CD4-positive, alpha-beta memory T cell (primary cell): ENCODE results near the gene CCDC92. TPM values are rescaled to one million over a fixed set of nuclear protein-coding genes. Genes with fewer than 3 reads are reported as not detected.

Source experiments
- CTCF ChIA-PET: fragments of 350-600 bp; sonication (Branson Sonifier 250); formaldehyde crosslinking; loops from one replicate; lab custom pipeline; 2021; ENCODE audit warnings: inconsistent platforms; ENCODE audit not compliant: partially characterized antibody; lab: Charles Lee
- POLR2A ChIA-PET: fragments of 350-600 bp; sonication (Branson Sonifier 250); formaldehyde crosslinking; loops from one replicate; lab custom pipeline; 2021; ENCODE audit not compliant: partially characterized antibody; lab: Charles Lee
- DNase-seq, 5 donors: peaks; one replicate each; pipeline versions ENCODE4 v3.0.0 to v3.0.0-alpha.2; 2020 to 2022; ENCODE audit warnings: mixed read lengths in 1 of 5
- H3K27ac ChIP-seq: one replicate; pipeline ENCODE4 v1.7.0; 2013; ENCODE audit warnings: low read depth, low read length
- H3K27me3 ChIP-seq: 2 replicates; pipeline ENCODE4 v1.7.0; 2013; ENCODE audit warnings: mild to moderate bottlenecking, low read length, moderate library complexity; ENCODE audit not compliant: insufficient read depth
- H3K36me3 ChIP-seq: 2 replicates; pipeline ENCODE4 v1.7.0; 2013; ENCODE audit warnings: mild to moderate bottlenecking, low read length, moderate library complexity; ENCODE audit not compliant: insufficient read depth
- H3K4me1 ChIP-seq: 2 replicates; pipeline ENCODE4 v1.7.0; 2013; ENCODE audit warnings: mild to moderate bottlenecking, low read length, moderate library complexity; ENCODE audit not compliant: insufficient read depth
- H3K4me3 ChIP-seq, 2 donors: one replicate each; pipeline ENCODE4 v1.7.0; 2013; ENCODE audit warnings: low read length in 2 of 2, mild to moderate bottlenecking in 1 of 2
- H3K9me3 ChIP-seq, 2 donors: one replicate each; pipeline ENCODE4 v1.7.0; 2013; ENCODE audit warnings: low read length in 2 of 2, control low read depth in 1 of 2; ENCODE audit not compliant: control insufficient read depth in 1 of 2
- H3K27ac Mint-ChIP-seq, 7 donors: one replicate each; pipeline ENCODE4 v1.8.0; 2020 to 2021; ENCODE audit warnings: mixed read lengths in 7 of 7, mild to moderate bottlenecking in 6 of 7, inconsistent platforms in 3 of 7, moderate library complexity in 3 of 7
- H3K27me3 Mint-ChIP-seq, 2 donors: one replicate each; pipeline ENCODE4 v1.8.0; 2020 to 2021; ENCODE audit warnings: mixed read lengths in 2 of 2
- H3K36me3 Mint-ChIP-seq, 2 donors: one replicate each; pipeline ENCODE4 v1.8.0; 2020 to 2021; ENCODE audit warnings: mixed read lengths in 2 of 2, inconsistent platforms in 1 of 2, mild to moderate bottlenecking in 1 of 2
- H3K4me1 Mint-ChIP-seq, 4 donors: one replicate each; pipeline ENCODE4 v1.8.0; 2020 to 2021; ENCODE audit warnings: mixed read lengths in 4 of 4, mild to moderate bottlenecking in 1 of 4
- H3K4me3 Mint-ChIP-seq, 8 donors: one replicate each; pipeline ENCODE4 v1.8.0; 2020 to 2021; ENCODE audit warnings: mixed read lengths in 8 of 8, mild to moderate bottlenecking in 7 of 8, moderate library complexity in 6 of 8, inconsistent platforms in 3 of 8
- H3K9me3 Mint-ChIP-seq, 8 donors: one replicate each; pipeline ENCODE4 v1.8.0; 2020 to 2021; ENCODE audit warnings: mixed read lengths in 8 of 8, mild to moderate bottlenecking in 5 of 8, inconsistent platforms in 3 of 8, moderate library complexity in 1 of 8
- intact Hi-C: fragments of 100-400 bp; cut with micrococcal nuclease; formaldehyde crosslinking; loops from one replicate; pipeline ENCODE4 v1.15.1; 2023
- polyA plus RNA-seq, 2 donors: library from polyadenylated mRNA; unstranded; fragments of 300-500 nt; fragmentation: Illumina TruSeq; gene quantifications; one replicate each; pipeline ENCODE4 v1.2.3, GENCODE V29; 2021
- total RNA-seq, 2 experiments: library from RNA; stranded (reverse); gene quantifications; one replicate each; pipeline ENCODE4 v1.2.3, GENCODE V29; 2021

The CCDC92 gene
- total and polyA plus RNA-seq, 4 experiments from 2014 or later, result 15.6 to 52.9 (median 33.9) TPM

- peaks cover 0 to 8% (median 0%) of the 10 kb centered on the region in 8 donors for H3K9me3 Mint-ChIP-seq
- no peak overlapping the region for H3K27ac ChIP-seq
- H3K4me1 Mint-ChIP-seq, result peaks cover 20 to 35% (median 31%) of the 10 kb centered on the region in 4 donors
- H3K36me3 Mint-ChIP-seq, result peaks cover 34 to 38% of the 10 kb centered on the region in 2 donors
- H3K27ac Mint-ChIP-seq, result peak overlapping the region in 5 of 7 donors; percentile 28 to 81 (median 52)
- no peak overlapping the region for H3K4me3 Mint-ChIP-seq
- H3K4me3 ChIP-seq, result no peak overlapping the region
- intact Hi-C loops, result loop anchor here (2.0 kb wide), 1 partner anchor 33 kb away; the partner anchor contains the start of genes CCDC92 and ZNF664
- ChIA-PET POLR2A (interaction anchor here (1.6 kb wide), 1 partner anchor 32 kb away, joined by 11 read pairs; the partner anchor contains the start of genes CCDC92 and ZNF664), CTCF (interaction anchor here (1.2 to 2.1 kb wide), 3 partner anchors 10 to 44 kb away, joined by 4 to 6 read pairs (median 5); no protein-coding TSS in a partner anchor)
- H3K4me1 ChIP-seq, result peaks cover 22% of the 10 kb centered on the region
- no peaks in the 10 kb centered on the region for H3K9me3 ChIP-seq
- peaks cover 19% of the 10 kb centered on the region for H3K36me3 ChIP-seq
- no peaks in the 10 kb centered on the region for H3K27me3 Mint-ChIP-seq
- no peak for DNase-seq
- H3K27me3 ChIP-seq, result no peaks in the 10 kb centered on the region
Observed at GRCh38 chr12:123939716-123940626, 32.7 kb downstream of the CCDC92 start.

DNA sequence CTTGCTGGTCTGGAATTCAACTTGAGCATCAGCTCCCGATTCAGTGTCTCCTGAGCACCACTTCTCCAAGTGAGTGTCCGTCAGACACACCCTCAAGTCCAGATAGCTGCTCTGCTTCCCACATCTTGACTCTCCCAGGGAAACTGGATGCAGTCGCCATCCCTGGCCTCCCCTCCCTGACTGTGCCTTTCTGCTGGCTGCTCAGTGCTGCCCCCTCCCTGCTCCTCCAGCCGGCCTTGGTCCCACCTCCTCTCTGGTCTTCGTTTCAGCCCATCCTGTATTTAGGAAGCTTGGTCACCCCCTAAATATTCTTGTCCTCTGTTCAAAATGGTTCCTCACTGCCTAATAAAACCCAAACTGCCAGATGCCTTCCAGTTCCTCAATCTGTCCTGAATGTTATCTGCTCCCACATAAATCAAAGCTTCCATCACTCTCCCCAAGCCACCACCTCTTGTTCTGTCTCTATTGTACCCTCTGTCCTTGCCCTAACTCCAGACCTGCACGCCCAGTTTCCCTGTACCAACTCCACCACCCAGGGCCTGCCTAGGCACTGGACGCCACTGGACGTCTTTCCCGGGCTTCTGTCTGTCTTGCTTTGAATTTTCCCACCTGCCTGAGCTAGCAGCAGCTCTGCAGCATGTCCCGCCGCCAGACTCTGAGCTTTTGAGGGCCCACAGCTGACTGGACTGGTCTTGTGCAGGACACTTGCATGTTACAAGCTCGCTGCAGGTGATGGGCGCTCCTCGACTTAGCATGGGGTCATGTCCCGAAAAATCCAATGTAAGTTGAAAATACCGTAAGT, 33.8 kb downstream of the CCDC92 start:
- no peak for DNase-seq

DNA sequence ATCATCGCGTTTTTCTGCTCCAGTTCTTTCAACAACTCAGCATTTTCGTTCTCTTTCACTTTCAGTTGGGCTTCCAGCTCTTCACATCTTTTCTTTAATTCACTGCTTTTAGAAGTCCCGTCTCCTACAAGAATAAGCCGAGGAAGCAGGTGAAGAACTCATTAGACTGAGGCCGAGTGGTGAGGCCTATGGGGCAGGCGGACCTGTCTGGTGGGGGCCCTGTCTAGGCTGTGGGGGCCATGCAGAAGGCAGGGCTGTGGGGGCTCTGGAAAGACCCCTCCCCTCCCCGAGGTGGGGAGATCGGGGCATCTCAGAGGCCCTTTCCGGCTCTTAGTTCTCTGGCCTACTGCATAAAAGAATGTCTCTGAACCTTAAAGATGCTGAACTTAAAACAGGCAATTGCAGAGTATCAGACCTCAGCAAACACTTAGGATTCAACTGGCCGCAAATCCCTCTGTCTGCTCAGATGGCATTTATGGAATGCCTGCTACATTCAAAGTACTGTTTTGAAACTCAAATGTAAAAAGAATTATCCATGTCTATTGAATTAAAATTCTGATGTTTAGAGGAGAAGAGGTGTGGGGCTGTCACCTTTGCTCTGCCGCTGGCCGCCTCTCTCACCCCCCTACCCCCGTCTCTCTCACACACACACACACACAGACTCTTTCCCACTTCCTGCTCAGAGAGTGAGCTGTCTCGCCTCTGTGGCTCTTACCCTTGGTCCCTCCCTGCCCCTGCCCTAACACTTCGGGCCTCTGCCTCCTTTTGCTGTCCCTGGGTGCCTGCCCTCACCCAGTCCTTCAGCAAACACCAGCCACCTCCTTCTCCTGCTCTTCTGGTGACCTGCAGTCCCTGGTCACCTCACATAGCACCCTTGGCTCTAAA, 34.7 kb downstream of the CCDC92 start:
- ChIA-PET CTCF (interaction anchor here (0.7 to 1.7 kb wide), 6 partner anchors 22 to 45 kb away, joined by 3 to 6 read pairs (median 4); no protein-coding TSS in a partner anchor), POLR2A (interaction anchor here (1.2 to 1.6 kb wide), 3 partner anchors 12 to 34 kb away, joined by 3 to 11 read pairs (median 8); partner anchors contain the start of genes CCDC92 and ZNF664)
- H3K9me3 ChIP-seq, result no peaks in the 10 kb centered on the region
- Mint-ChIP-seq H3K4me3 (peak overlapping the region; percentile 76 to 88 (median 80)), H3K9me3 (peaks cover 0 to 8% (median 0%) of the 10 kb centered on the region in 8 donors), H3K36me3 (peaks cover 29 to 31% of the 10 kb centered on the region in 2 donors), H3K27ac (peak overlapping the region; percentile 88 to 98 (median 91)), H3K4me1 (peaks cover 17 to 37% (median 31%) of the 10 kb centered on the region in 4 donors), H3K27me3 (no peaks in the 10 kb centered on the region)
- H3K36me3 ChIP-seq, result peaks cover 12% of the 10 kb centered on the region
- H3K4me3 ChIP-seq, result peak overlapping the region in 1 of 2 donors; percentile 32
- peak; percentile 43 to 72 (median 58) for DNase-seq
- H3K4me1 ChIP-seq, result peaks cover 22% of the 10 kb centered on the region
- H3K27ac ChIP-seq, result peak overlapping the region; percentile 42
- no peaks in the 10 kb centered on the region for H3K27me3 ChIP-seq
- intact Hi-C loops, result loop anchor here (2.0 kb wide), 1 partner anchor 35 kb away; the partner anchor contains the start of genes CCDC92 and ZNF664

More for the DNA sequence above, 33.8 kb downstream of the CCDC92 start:
- ChIA-PET POLR2A (interaction anchor here (0.7 to 1.6 kb wide), 2 partner anchors 17 to 33 kb away, joined by 3 to 11 read pairs; partner anchors contain the start of genes CCDC92 and ZNF664), CTCF (interaction anchor here (1.0 to 2.1 kb wide), 7 partner anchors 9 to 45 kb away, joined by 3 to 6 read pairs (median 4); no protein-coding TSS in a partner anchor)
- intact Hi-C loops, result loop anchor here (2.0 kb wide), 1 partner anchor 34 kb away; the partner anchor contains the start of genes CCDC92 and ZNF664
- no peaks in the 10 kb centered on the region for H3K9me3 ChIP-seq
- Mint-ChIP-seq H3K27me3 (no peaks in the 10 kb centered on the region), H3K4me1 (peaks cover 17 to 35% (median 30%) of the 10 kb centered on the region in 4 donors), H3K27ac (peak overlapping the region; percentile 88 to 98 (median 91)), H3K36me3 (peaks cover 30 to 32% of the 10 kb centered on the region in 2 donors), H3K4me3 (peak overlapping the region; percentile 76 to 88 (median 80)), H3K9me3 (peaks cover 0 to 8% (median 0%) of the 10 kb centered on the region in 8 donors)
- H3K27me3 ChIP-seq, result no peaks in the 10 kb centered on the region
- peak overlapping the region; percentile 42 for H3K27ac ChIP-seq
- peaks cover 22% of the 10 kb centered on the region for H3K4me1 ChIP-seq
- H3K4me3 ChIP-seq, result peak overlapping the region in 1 of 2 donors; percentile 22
- peaks cover 19% of the 10 kb centered on the region for H3K36me3 ChIP-seq

- Histone ChIP-seq H3K27ac (peak overlapping the region; percentile 42), H3K36me3 (peaks cover 5% of the 10 kb centered on the region), H3K4me1 (peaks cover 28% of the 10 kb centered on the region), H3K27me3 (no peaks in the 10 kb centered on the region), H3K4me3 (peak overlapping the region in 1 of 2 donors; percentile 32), H3K9me3 (no peaks in the 10 kb centered on the region)
- peaks cover 22 to 44% (median 38%) of the 10 kb centered on the region in 4 donors for H3K4me1 Mint-ChIP-seq
- ChIA-PET POLR2A (interaction anchor here (1.2 to 1.3 kb wide), 2 partner anchors 11 to 35 kb away, joined by 3 to 8 read pairs; partner anchors contain the start of genes CCDC92 and ZNF664), CTCF (interaction anchor here (0.7 to 1.2 kb wide), 2 partner anchors 32 to 39 kb away, joined by 4 to 6 read pairs; no protein-coding TSS in a partner anchor)
- peaks cover 0 to 4% (median 0%) of the 10 kb centered on the region in 8 donors for H3K9me3 Mint-ChIP-seq
- peaks cover 0 to under 1% of the 10 kb centered on the region in 2 donors for H3K27me3 Mint-ChIP-seq
- no peak for DNase-seq
- peak overlapping the region; percentile 88 to 98 (median 91) for H3K27ac Mint-ChIP-seq
- intact Hi-C loops, result no loop called here
- H3K36me3 Mint-ChIP-seq, result peaks cover 21 to 23% of the 10 kb centered on the region in 2 donors
- peak overlapping the region; percentile 76 to 88 (median 80) for H3K4me3 Mint-ChIP-seq
Observed at GRCh38 chr12:123936956-123937706, 35.5 kb downstream of the CCDC92 start.

DNA sequence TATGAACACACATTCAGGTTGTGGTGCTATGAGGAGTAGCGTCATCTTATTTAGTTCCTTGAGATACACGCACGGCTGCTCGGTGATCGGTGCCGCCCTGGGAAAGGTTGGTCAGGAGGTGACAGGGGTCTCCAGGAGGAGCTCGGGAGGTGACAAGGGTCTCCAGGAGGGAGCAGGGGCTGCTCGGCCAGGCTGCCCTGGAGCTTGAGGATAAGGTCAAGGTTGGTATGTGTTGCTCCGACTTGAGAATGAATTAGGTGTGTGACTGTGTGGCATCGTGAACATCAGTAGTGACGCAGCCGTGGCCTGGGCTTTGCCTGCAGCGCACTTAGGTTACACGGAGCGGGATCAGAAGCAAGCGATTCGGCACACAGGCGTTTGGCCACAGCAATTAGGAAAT, 36.2 kb downstream of the CCDC92 start:
- H3K9me3 Mint-ChIP-seq, result peaks cover 0 to under 1% (median 0%) of the 10 kb centered on the region in 8 donors
- CTCF ChIA-PET, result no interaction called here
- DNase-seq, result no peak
- no peaks in the 10 kb centered on the region for H3K9me3 ChIP-seq
- intact Hi-C loops, result no loop called here
- POLR2A ChIA-PET, result no interaction called here
- H3K4me1 Mint-ChIP-seq, result peaks cover 28 to 50% (median 43%) of the 10 kb centered on the region in 4 donors
- H3K4me3 ChIP-seq, result no peak overlapping the region
- H3K27me3 ChIP-seq, result no peaks in the 10 kb centered on the region
- peak overlapping the region in 7 of 8 donors; percentile 29 to 81 (median 63) for H3K4me3 Mint-ChIP-seq
- H3K27me3 Mint-ChIP-seq, result peaks cover 0 to 1% of the 10 kb centered on the region in 2 donors
- no peak overlapping the region for H3K27ac ChIP-seq
- peak overlapping the region; percentile 54 to 88 (median 83) for H3K27ac Mint-ChIP-seq
- peaks cover 35% of the 10 kb centered on the region for H3K4me1 ChIP-seq
- no peaks in the 10 kb centered on the region for H3K36me3 ChIP-seq
- peaks cover 14 to 16% of the 10 kb centered on the region in 2 donors for H3K36me3 Mint-ChIP-seq
